HG03039 (cell line): ENCODE measurements around the gene TRAK1.
A peak's percentile ranks its signal among the peaks of the same experiment; 100 is the strongest.

Experiments used
- ATAC-seq: cut with Tn5 transposase; IDR thresholded peaks from one replicate; pipeline ENCODE4 v1.9.1; 2021; ENCODE audit warnings: mild to moderate bottlenecking, moderate library complexity; ENCODE audit not compliant: unreplicated experiment

TRAK1 gene

DNA sequence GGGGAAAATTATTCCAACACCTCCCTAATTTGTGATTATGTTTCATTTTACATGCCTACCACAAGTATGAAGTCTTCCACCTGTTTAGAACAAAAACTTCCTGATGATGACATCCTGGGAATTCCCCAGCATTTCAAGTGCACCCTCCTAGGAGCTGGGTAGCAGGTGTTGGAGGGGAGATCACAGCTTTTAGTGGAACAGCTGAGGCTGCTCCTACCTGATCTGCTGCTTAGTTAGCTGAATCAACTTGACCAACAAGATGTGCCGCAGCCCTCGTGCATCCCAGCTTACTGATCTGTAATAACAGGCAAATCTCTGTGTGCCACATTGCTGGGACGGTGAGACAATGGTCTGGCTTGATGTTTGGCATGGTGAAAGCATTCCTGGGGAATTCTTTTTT, 29.7 kb downstream of the TRAK1 start:
- ATAC-seq: no peak

DNA sequence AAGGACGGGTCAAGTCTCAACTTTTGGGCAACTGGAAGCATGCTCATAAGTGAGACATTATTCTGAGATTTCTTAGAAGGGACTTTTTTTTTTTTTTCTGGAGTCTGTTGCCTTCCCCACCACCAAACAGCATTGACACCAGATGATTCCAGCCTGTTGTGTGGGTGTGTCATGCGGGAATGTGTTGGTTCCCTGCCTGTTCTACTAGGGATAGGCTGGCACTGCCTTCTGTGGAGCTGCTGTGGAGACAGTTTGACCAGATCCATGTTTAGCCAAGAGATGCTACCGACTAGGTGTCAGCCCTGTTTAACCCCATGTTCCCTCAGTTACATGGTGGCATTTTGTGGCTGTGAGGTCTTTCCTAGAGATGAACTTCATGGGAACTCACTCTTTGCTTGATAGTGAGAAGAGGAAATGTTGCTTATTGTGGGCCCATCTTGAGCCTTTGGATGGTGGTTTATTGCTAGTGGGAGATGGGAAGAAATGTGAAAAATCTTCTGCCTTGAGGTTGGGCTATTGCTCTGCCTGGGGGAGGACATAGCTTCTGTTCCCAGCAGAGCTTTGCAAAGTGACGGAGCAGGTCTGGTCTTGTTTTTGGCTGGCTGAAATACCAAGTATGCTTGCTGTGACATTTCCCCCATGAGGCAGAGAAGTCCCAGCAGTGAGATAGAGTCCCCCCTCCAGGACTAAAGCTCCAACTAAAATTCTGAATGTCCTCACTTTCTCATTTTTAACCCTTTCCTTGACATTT, 31.3 kb downstream of the TRAK1 start:
- peak; percentile 22 for ATAC-seq

DNA sequence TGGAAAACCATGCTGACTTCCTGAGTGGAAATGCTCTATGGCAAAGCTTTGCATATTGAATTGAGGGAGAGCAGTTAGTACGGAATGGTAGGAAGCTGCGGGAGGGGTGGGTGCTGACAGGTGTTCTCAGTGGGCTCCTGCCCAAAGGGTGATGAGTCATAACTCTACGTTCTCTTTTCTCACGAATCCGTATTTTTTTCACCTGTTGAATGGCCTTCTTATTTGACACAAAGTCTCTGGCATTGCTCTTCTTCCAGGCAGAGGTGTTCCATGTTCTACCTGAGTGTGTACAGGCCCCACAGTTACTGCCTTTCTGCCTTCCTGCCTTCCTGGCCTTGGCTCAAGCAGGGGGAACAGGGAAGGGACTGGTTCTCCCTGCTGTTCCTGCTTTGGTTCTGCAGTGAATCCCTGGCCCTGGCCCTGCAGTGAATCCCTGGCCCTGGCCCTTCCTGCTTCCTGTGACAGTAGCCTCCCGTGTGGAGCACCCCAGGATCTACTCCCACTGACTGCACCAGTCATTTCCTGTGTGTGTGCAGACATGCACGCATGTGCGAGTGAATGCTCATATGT, 31.9 kb downstream of the TRAK1 start:
- peak; percentile 42 for ATAC-seq

DNA sequence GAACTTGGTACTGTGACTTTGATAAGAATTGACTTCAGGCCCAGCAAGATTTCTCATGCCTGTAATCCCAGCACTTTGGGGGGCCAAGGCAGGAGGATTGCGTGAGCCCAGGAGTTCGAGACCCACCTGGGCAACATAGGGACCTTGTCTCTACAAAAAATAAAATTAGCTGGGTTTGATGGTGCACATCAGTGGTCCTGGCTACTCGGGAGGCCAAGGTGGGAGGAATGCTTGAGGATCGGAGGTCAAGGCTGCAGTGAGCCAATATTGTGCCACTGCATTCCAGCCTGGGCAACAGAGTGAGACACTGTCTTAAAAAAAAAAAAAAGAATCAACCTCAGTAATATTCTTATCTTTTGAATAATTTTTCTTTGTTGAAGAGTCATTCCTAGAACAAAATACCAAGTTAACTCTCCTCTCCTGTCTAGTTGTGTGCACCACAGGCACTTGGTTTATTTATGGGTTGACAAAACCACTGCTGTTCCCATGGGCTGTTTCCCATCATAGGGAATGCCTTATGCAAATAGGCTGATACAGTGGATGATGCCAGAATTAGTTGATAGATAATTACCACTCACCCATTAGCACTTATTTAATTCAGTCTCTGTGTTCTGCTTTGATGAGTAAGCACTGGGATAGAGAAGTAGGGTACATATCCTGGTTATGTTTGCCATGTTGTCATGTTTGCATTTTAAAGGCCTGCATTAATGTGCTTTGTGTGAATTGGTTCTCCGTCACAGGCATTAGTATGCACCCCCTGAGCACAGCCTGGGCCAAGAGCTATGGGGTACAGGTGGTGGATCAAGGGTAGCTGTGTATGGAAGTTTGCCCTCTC, 32.9 kb downstream of the TRAK1 start:
- ATAC-seq: no peak

GRCh38 chr3:42127226-42127625, 36.1 kb downstream of the TRAK1 start:
- no peak for ATAC-seq

- no peak for ATAC-seq
These were observed 37.4 kb downstream of the TRAK1 start for GRCh38 chr3:42128526-42128925.

DNA sequence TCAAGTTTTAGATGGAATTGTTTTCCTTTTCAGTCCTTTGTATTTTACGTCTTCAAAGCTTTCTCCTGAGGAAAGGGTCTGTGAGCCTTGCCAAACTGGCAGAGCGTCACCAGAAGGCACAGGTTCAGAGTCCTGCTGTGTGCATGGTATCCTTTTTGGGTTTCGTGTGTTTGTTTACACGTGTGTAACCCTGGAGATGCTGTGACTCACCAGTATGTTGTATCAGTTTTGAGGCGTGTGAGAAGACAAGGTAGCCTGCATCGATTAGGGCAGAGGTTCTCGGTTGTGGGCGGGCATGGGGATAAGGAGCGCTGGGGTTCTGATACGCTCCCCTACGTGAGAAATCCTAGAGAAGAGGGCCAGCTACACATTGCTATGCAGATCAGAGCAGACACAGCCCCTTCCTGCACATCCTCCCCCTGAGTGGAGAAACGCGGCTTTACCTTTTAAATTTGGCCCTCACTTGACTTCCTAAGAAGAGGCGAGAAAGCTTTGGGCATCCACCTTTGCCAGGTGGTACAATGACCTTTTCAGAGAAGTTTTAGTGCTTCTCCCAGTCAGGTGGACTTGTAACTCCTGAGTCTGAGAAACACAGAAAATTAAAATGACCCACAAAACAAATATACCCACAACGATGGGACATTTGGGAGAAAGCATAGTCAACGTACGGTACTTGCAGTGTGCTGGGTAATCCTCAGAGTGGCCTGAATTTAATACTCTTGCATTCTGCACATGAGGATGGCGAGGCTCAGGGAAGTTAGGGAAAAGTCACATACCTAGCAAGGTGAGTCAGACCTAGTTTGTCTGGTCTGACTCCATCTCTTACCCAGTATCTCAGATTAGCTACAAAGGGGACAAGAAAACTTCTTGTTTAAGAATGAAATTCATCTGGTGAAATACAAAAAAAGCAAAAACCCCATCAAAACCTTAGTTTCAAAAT, 38.1 kb downstream of the TRAK1 start:
- ATAC-seq: peak; percentile 48

DNA sequence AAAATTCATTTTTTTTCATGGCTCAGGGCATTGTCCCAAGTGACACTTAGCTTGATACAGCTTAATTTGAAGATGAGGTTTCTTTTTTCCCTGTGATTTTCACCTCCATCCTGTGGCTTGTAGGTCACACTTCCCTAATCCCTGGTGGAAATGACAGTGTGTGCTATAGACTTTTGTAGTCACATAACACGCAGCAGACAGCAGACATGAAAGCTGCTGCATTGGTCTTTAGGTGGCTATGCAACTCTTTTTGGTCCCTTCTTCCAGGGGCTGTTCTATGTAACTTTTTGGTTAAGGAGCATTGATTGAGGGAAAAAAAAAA, 38.8 kb downstream of the TRAK1 start:
- no peak for ATAC-seq

DNA sequence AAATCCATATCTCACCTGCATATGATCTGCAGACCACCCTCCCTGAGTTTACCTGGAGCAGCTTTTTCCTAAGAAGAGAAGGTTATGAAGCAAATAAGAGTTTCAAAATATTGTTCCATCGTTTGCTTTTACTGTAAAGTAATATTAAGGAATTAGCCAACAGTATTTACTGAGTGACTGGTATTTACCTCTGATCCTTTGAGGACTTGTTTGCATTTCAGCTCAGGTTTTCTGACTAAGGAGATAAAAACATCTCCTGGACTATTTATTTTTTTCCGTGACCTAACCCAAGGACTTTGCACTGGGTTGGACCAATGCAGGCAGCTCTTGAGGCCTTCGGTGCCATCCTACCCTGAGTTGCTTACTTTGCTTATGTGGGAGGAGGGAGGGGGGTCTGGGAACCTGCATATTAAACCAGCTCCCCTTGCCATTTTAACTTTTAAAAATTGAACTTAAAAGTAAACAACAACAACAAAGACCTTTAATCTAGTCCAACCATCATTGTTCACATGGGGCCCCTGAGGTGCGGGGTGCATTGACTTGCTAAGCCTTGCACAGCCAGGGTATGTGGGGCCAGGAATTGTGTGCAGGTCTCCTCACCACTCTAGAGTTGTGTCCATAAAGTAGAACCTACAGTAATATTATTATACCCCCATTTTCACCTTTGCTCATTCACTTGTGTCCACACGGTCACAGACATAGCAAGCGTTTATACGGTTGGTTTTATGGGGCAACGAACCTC, 39.3 kb downstream of the TRAK1 start:
- no peak for ATAC-seq

GRCh38 chr3:42133500-42134298, 42.5 kb downstream of the TRAK1 start:
- no peak for ATAC-seq

- ATAC-seq: no peak
These were observed 43.8 kb downstream of the TRAK1 start for GRCh38 chr3:42134867-42135464.

DNA sequence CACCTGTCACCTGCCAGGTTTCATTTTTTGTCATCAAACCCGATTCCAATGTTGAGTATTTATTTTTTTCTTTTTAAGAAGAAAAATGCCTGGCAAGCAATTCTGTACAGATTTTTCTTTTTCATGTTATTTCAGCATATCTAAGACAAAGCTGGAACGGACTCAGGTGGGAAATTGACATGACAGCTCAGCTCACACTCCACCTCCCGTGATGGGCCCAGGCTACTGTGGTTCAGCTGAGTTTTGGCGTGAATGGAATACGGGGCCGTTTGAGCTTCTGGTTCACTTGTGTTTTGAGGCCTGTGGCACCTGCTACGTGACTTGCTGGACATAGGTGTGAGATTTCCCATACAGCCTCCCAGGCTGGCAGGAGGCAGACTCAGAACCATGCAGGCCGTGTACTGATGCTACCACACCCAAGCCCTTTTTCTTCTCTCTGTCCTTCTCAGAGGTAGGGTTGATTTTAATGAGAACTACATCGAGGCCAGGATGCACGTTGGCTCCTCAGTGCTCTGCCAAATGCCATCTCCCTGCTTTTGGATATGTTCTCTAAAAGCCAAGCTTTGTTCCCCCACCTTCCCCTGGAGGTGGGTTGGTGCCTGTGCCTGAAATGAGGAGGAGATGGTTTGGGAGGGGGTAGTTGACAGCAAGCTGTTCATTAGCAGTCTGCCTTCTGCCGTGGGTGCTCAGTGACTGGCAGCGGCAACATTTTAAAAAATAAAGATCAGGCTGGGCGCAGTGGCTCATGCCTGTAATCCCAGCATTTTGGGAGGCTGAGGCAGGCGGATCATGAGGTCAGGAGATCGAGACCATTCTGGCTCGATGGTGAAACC, 48.7 kb downstream of the TRAK1 start:
- no peak for ATAC-seq

- ATAC-seq: no peak
These were observed 49.6 kb downstream of the TRAK1 start for GRCh38 chr3:42140665-42141203.

DNA sequence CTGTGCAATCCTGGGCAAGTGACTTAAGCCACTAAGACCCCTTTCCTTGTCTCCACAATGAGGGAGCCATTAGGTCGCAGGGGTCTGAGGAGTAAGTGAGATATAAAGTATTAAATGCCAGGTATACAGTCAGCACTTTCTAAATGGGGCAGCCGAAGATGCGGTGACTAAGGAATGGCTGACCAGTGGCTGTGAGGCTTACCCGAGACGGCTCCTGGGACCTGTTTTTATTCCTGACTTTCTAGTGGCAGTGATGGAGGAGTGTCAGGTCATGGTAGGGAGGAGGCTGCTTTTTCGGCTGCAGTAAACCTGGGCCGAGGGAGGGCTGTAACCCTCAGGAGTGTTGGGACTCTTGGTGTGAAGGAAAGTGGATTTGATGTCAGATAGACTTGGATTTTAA, 52.3 kb downstream of the TRAK1 start:
- ATAC-seq: no peak

DNA sequence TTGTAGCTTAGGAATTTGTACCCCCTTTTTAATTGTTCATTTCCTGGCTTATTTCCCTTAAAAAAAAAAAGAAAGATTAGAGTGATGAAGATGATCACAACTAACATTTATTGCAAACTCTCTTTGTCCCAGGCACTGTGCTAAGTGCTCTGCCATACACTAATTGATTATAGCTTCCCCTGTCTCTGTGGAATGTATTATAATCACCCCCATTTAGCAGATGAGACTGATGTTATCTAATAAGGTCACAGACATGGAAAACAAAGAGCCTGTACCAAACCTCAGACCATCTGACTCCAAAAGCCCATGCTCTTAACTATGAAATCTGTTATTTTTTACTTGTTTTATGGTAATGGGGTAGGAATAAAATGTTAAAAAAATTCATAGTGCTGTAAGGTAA, 53.1 kb downstream of the TRAK1 start:
- no peak for ATAC-seq

DNA sequence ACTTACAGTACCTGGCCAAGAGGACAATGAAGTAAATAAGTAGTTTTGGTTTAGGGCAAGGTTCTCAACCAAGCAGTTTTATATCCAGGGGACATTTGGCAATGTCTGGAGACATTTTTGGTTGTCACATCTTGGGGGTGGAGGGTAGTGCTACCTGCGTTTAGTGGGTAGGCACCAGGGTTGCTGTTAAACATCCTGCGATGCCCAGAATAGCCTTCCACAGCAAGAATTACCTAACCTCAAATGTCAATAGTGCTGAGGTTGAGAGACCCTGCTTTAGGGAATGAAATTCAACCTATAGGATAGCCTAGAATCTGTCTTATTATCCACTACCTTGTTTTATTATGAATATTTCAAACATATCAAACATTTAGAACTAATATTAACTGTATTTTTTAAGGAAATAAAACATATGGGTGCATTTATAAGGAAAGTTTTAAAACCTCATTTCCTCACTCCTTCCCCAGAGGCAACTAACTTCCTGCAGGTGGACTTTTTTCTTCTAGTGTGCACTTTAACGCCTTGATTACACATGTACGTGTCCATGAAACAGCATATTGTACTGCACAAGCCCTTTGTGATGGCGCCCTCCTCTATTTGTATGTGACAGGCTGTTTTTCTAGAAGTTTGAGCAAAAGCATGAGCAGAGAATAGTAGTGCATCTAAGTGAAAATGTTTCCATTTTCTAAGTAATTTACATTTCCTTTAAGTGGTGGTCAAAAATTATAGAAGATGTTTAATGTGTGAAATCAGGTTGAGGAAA, 57.1 kb downstream of the TRAK1 start:
- ATAC-seq: no peak

DNA sequence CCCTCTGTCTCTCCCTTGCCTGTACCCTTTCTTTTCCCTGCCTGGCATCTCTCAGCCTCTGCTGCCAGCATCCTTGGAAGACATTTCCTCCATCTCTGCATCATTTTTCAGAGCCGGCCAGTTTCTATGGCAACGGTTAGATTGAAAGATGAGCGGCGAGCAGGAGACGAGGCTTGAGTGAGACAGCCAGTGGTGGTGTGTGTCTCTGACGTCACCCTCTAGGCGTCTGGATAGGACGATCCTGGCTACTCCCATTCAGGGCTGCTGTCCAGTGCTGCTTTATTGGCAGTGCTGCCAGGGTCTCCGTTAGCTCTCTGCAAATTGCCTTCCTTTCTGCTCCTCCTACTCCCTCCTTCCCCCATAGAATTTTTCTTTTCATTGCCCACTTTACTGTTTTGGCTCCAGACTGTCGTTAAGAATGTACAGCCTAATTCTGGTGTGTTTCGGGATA, 57.9 kb downstream of the TRAK1 start:
- ATAC-seq: no peak
